GM18508 (cell line): ENCODE data around the gene NUP93.
"Not testable (repeated sequence)": the region's sequence is repeated elsewhere in the genome, so short reads cannot be mapped to it uniquely, and the experiment has no call there.

Experiments
- ATAC-seq: cut with Tn5 transposase; IDR thresholded peaks from one replicate; pipeline ENCODE4 v1.9.1; 2021; ENCODE audit warnings: moderate number of reproducible peaks; ENCODE audit not compliant: insufficient read depth, unreplicated experiment

The NUP93 gene

GRCh38 chr16:56774016-56774680, 44.2 kb downstream of the NUP93 start:
- no peak for ATAC-seq

GRCh38 chr16:56775162-56775561, 45.2 kb downstream of the NUP93 start:
- no peak for ATAC-seq

GRCh38 chr16:56776562-56776961, 46.6 kb downstream of the NUP93 start:
- no peak for ATAC-seq

DNA sequence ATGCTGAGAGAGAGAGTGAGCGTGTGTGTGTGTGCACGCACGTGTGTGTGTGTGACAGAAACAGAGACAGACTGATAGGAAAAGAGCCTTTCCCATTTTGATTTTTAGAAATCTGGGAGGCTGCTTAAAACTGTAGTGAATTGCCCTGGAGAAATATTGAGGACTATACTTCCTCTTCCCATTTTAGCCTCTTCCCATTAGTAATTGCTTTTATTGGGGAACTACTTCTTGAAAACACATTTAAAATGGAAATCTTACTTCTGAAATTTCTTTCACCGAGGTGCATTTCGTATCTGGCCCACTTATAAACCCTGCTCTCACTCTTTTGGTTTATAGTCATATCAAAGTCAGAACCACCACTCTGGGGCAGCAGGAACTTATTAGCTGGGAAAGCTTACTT, 47.1 kb downstream of the NUP93 start:
- no peak for ATAC-seq

DNA sequence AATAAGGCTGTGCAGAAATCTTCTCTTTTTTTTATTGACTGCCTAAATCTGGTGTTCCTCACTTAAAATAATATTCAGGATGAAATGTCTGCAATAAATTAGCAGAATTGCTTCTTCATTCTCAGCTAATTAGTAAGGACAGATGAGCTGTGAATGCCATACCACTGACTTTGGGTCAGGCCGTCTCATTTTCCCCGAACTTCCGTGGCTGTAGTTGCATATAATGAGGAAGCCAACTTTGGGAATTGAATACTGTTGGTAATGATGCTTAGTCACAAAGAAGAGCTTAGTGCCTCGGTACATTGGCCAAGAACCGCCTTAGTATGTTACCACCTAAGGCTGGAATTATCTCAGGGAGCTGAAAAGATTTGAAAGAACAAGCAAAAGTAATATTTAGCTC, 47.6 kb downstream of the NUP93 start:
- ATAC-seq = no peak

- ATAC-seq = no peak
Observed at GRCh38 chr16:56779906-56780305, 50.0 kb downstream of the NUP93 start.

DNA sequence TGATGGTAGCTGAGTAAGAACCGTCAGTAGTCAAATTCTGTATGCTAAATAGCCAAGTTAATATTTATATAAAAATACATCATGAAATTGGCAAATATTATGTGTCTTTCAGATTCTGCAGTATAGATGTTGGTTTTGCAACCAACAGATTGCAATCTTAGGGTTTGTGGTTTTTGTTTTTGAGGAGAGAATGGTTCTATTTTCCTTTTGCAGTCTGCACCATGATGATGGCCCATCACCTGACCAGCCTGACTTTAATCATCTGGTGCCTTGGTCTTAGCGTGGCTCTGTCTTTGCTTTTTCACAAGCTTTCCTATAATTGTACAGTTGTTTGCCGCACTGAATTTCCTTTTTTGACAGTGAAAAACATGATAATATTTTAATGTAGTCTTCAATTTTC, 50.7 kb downstream of the NUP93 start:
- ATAC-seq = no peak

GRCh38 chr16:56781528-56781961, 51.6 kb downstream of the NUP93 start:
- no peak for ATAC-seq

DNA sequence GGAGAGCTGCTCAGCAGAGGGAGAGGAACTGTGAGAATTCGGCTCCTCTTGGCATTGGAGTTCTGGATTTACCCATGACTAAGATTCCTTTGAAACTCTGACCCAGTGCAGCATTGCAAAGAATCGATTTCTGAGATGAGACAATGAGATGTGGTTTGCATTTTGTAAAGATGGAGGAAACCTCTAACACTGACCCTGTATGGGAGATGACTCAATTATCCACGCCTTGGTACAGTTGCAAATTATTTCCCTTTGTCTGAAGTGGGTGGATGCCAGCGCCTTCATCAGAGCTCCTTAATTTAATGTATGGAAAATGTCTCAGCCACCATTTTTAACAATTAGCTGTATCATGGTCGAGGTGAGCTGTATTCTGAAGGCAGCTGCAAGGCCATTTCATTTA, 53.4 kb downstream of the NUP93 start:
- ATAC-seq = no peak

DNA sequence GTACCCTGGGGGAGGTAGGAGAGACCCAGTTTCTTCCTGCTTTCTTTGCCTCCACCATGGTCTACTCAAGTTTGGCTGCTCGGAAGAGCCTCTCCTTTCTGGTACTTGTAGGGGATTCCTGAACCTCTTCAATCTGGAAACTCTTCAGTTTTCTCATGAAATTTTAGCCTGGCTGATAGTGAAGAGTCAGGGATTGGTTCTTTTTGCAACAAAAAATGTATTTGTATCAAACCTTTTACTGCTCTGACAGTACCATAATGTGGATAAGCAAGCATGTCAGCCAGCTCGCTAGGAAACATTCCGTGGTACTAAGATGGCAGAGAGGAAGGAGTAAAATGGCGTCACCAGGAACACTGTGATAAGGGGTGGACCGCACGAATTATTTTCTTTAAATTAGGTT, 55.4 kb downstream of the NUP93 start:
- no peak for ATAC-seq

DNA sequence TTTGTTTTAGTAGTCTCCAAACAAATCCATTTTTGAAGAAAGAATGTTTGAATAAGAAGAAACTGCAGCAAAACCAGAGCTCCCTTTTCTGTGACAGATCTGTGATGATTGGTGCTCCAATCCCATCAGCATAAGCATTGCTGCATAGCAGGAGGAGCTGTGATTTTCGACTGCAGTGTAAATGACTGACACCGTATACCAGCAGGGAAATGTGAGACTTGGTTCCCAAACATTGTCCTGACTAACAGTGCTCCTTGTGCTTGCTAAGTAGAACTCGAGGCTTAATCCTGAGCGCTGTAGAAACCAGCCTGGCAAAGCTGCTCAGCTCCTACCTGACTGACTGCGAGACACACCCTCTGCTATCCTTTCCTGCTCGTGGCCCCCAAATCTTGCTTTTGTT, 57.2 kb downstream of the NUP93 start:
- no peak for ATAC-seq

DNA sequence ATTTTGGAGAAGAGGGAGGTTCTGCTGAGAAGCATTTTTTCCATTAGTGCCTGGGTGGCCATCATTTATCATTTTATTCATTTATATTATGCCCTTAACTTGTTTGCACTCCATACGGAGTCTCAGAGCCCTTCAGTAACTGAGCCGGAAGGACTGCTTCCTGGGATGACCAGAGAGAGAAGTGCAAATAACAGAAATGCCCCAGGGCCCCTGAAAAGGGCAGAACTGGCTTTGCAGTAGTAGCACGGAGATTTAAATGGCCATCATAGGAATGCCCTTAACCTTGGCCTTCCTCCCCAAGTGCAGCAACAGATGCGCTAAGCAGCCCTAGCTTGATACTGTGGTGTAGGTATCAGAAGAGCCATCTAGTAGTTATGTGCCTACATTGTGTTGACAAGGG, 58.5 kb downstream of the NUP93 start:
- no peak for ATAC-seq

DNA sequence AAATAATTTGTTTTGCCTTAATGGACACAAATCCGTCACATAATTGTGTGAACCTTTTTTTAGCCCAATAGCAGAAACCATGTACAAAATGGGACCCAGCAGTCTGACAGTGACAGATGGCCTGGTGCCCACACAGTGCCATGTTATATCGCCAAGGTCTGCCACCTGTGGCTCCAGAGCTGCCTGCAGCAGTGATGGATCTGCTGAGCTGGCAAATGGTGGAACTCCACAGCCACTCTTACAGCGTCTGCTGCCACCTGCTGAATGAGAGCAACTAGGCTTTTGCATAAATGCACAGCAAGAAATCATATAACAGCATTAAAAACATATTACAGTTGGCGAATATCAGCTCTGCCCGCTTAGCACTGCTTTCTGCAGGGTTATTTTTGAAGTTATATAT, 59.4 kb downstream of the NUP93 start:
- ATAC-seq = no peak

GRCh38 chr16:56792967-56793366, 63.0 kb downstream of the NUP93 start:
- ATAC-seq = no peak

DNA sequence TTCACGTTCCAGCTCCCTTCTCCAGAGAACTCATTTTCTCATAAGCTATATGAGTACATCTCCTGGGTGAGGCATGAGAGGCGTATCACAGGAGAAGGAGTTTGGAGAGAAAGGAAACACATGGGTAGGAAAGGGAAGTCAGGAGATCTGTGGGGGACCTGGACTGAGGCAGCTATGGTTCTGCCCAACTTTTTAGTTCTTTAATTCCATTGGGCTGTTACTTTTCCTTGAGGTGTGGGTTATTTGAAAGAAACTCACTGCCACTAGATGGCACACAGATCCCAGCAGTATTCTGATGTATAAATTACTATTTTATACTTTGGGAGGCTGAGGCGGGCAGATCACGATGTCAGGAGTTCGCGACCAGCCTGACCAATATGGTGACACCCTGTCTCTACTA, 63.6 kb downstream of the NUP93 start:
- no peak for ATAC-seq

GRCh38 chr16:56795011-56795410, 65.1 kb downstream of the NUP93 start:
- no peak for ATAC-seq

DNA sequence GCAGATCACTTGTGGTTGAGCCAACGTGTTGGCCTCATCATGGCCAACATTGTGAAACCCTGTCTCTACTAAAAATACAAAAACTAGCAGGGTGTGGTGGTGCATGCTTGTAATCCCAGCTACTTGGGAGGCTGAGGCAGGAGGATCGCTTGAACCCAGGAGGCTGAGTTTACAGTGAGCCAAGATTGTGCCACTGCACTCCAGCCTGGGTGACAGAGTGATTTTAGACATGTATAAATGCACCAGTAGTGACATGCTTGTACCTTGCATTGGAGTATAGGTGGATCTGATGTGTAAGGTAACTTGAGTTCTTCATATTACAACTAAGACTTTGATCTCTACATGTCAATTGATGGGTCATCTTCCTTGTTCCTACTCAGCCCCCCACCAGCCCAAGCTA, 67.1 kb downstream of the NUP93 start:
- ATAC-seq = not testable (repeated sequence)

DNA sequence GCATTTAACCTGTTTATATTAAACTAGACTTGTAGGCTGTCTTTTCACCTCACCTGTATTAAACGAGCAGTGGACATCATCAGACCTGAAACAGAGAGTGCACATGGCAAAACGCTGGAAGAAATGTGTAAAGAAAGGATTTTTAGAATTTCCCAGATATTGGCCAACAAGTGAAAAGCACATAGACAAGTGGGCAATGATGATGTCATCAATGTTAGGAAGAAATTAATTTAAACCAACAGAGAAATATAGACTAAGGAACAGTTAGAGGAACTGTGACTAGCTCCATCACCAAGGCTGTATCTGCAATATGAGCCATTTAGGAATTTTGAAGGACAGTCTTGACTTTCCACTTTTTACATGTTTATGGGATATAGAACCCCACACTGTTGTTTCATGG, 67.9 kb downstream of the NUP93 start:
- no peak for ATAC-seq

GRCh38 chr16:56798955-56799354, 69.0 kb downstream of the NUP93 start:
- ATAC-seq = no peak

DNA sequence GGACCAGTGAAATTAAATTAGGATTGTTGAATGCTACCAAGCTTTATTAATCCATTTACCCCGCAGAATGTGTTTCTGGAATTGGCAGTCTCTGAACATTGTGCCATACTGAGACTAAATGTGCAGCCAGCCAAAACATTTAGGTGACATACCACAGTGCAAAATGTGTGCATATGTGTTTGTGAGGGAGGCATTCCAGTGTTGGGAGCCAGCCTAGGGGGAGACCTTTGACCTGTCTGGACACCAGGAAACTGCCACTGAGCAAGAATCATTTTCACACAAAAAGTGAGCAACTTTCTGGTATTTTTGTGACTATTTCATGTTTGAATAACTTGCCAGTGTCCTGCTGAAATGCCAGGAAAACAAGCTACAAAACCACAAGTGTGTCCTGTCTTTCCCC, 70.4 kb downstream of the NUP93 start:
- ATAC-seq = no peak

DNA sequence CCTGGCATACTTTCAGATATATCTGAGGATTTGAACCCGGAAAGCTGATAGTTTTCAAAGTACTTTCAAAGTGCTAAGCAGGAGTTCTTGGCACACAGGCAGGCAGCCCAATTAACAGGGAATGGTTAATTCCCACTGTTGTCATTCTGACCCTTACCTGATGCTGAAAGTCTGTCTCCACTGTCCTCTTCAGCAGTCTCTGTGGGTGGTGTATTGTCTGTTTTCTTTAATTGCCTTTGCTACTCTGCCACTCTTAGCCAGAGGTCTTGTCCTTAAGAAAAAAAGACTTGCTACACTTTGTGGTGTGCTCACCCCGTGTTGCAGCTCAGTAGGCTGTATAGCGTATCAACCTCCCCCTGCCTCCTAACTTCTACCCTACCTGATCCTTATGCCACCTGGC, 71.8 kb downstream of the NUP93 start:
- no peak for ATAC-seq

DNA sequence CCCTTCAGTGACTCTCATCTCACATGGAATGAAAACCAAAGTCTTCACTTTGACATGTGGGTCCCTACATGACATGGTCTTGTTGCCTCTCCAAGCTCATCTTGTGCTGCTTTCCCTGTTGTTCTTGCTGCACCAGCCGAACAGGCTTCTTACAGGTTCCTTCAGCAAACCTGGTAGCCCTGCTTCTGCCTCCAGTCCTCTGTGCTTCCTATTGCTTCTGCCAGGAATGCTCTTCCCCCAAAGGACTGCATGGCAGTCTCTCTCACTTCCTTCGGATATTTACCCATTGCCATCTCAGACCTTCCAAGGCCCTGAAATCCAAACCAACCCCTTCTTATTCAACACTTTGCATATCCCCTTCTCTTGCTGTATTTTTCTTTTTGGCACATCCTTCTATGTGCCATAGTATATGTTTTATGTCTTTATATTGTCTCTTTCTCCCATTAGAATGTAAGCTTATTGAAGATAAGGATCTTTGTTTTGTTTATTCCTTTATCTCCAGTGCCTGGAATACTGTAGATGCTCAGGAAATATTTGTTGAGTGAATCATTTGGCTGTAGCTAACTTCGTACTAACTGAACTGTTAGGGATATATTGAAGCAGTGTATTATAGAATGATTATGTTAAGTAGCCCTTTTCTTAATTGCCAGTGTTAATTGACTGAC, 77.2 kb downstream of the NUP93 start:
- no peak for ATAC-seq
